ENCODE measurements around the gene GASK1B.

Gene GASK1B

DNA sequence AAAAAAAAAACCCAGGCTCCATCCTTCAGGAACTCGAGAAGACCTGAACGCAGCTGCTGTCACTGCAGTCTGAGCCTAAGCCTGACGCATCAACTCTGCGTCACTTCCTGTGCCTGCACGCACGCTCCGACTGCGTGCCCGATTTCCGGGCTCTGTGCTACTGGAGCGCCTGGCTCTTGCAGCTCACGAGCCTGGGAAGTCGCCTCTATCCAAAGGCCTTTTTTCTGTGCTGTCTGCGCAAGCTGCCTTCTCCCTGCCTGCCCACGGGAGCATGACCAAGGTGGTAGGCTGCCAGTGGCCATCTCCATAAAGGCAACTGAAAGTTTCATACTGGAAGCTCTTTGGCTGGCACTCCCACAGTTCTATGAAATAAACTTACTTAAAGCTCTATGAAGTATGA, 9.9 kb upstream of the GASK1B start:
- no peak for DNase-seq

GRCh38 chr4:158181906-158182305, 9.1 kb upstream of the GASK1B start:
- no peak for DNase-seq

GRCh38 chr4:158179465-158179864, 6.6 kb upstream of the GASK1B start:
- no peak for DNase-seq

GRCh38 chr4:158176776-158177175, 4.0 kb upstream of the GASK1B start:
- no peak for DNase-seq

DNA sequence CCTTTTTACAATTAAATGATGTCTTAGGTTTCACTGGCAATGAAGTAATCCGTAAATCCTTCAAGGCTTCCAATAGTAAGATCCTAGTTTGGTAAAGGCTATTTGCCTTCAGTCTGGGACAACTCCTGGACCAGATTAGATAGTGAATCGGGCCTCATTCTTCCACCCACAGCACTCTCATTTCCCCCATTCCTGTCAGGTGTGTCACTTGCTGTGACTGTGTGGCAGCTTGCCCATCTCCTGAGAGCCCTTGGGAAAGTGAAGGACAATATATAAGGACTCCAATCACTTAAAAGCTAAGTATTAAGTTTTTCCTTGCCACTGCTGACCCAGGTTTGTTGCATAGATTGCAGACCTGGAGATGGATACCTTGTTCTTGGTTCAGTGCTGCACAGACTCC, 3.3 kb upstream of the GASK1B start:
- no peak for DNase-seq

- DNase-seq, result no peak
Measured at GRCh38 chr4:158170691-158171561, 1.9 kb downstream of the GASK1B start.

DNA sequence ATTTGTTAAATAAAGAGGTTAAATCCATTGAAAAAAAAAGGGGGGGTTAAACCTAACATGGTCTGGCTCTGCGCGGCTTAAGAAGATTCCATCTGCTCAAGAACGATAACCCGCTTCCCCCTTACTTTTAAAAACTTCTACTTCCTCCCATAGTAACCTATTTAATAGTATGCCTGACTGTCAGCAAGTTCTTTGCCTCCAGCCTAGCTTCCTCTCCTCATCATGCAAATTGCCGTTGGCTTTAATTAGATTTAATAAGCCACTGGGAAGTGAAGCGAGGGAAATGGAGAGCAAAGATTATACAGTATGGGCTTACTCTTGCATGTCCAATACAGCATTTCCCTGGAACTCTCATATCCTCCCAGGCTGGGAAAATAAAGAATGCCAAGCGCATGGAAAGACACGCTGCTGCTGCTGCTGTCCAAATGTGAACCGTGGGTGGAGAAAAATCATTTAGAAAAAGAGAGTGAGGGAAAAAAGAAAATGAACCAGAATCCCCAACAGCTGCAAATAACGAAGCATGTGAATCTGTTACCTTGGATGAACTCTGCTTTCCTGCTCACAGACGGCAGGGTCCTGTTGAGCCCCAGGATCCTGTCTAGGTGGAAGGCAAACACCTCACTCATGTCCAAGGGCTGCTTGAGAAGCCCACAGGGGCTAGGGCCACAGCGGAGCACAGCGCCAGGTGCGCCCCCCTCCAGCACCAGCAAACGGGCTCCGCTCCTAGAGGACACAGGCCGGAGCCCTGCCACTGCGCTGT, 2.7 kb downstream of the GASK1B start:
- DNase-seq, result no peak

GRCh38 chr4:158169506-158169905, 3.3 kb downstream of the GASK1B start:
- DNase-seq, result no peak

DNA sequence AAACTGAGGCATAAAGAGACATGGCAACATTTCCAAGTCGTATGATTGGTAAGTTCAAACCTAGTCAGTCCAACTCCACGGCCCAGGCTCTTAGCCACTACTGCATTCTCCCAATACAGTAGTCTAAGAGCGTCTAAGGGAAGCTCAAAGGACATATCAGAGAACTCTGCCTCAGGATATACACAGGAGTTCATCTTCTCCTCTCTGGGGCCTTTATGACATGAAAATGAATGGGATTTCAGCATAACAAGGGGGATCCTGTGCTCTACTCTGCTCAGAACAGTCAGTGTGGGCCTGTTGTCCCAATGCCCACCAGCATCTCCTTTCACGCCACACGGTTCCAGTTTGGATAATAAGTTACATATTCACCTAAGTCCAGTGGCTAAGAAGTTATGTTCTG, 4.2 kb downstream of the GASK1B start:
- no peak for DNase-seq

DNA sequence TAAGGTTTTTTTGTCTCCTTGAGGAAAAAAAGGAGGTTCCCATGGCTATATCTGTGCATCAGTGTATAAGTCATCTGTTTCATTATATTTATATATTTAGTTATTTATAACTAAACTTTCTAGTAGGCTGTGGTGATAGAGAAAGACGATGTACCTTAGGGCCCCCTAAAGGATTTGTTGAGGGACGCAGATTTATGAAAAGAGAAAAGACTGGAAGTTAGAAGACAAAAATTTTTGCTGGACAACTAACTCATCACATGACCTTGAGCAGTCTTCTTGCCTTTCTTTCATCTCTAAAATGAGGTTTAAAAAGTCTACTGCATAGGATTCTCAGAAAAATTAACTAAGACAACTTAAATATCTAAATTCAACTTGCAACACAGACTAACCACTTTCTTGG, 6.1 kb downstream of the GASK1B start:
- DNase-seq, result no peak

DNA sequence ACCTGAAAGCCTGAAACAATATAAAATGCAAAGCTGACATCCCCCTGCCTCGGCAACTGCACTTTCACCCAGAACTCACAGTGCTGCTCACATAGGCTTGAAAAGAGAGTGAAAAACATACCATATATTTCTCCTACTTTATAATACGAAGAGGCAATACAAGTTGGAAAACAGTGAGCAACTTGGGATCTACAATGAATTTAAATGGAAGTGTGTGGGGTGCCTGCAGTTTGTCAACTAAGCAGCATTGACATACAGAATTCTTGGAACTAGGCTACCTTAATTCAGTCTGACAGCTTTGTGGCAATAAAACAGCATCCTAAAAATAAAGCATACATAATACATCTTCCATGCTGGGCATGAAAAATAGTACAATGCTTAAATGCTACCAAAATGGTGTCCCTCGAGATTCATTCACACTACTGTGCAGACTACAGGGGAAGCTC, 8.0 kb downstream of the GASK1B start:
- DNase-seq, result no peak

DNA sequence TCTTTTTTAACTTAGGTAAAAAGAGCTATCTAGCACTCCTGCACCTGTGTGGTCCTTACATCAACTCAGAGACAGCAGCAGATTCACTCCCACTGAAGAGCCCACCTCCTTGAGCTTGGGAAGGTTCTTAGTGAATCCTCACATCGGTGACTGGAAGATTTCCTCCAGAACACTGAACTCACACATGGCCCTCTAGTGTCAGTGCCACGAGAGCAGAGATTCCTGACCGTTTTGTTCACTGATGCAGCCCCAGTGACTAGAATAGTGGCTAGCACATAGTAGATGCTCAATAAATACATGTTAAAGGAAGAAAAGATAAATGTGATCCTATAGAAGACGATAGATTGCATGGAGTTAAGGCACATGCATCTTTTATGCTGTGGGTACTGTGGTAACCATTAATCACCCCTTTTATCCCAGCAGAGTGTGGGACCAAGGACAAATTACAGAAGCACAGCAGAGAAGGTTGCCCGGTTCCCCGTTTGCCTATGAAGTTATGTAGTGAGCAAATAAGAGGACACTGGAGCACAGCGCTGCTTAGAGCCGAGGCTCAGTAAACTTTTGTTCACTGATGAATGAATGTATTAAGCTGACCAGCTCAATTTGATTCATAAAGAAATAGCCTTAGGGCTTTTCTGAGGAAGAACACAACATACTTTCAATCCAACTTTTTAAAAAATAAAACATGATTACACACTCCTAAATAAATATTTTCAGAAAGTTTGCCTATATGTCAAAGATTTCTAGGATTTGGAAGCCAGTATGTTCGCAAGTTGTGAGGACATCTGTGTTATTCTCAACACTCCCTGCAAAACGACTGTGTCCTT, 8.7 kb downstream of the GASK1B start:
- DNase-seq, result no peak

- DNase-seq, result no peak
Measured at GRCh38 chr4:158162631-158163030, 10.2 kb downstream of the GASK1B start.

GRCh38 chr4:158161551-158162354, 11.1 kb downstream of the GASK1B start:
- no peak for DNase-seq

GRCh38 chr4:158159718-158160094, 13.1 kb downstream of the GASK1B start:
- no peak for DNase-seq

GRCh38 chr4:158159054-158159717, 13.6 kb downstream of the GASK1B start:
- no peak for DNase-seq

DNA sequence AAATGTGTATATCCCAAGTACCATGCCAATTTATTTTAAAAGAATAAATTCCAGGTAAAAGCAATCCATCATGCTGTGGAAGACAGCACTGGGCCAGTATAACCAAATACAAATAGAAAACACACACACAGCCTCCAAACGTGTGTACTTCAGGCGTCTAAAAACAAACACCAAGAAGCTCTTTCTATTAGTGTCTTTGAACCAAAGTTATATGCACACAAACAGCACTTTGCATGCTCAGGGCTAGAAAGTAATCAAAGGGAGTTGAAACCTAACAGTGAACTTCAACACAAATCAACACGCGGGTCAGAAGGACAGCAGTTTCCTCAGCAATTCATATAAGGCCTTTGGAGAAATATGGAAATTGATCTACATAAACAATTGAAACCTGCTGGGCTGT, 15.4 kb downstream of the GASK1B start:
- DNase-seq, result no peak

DNA sequence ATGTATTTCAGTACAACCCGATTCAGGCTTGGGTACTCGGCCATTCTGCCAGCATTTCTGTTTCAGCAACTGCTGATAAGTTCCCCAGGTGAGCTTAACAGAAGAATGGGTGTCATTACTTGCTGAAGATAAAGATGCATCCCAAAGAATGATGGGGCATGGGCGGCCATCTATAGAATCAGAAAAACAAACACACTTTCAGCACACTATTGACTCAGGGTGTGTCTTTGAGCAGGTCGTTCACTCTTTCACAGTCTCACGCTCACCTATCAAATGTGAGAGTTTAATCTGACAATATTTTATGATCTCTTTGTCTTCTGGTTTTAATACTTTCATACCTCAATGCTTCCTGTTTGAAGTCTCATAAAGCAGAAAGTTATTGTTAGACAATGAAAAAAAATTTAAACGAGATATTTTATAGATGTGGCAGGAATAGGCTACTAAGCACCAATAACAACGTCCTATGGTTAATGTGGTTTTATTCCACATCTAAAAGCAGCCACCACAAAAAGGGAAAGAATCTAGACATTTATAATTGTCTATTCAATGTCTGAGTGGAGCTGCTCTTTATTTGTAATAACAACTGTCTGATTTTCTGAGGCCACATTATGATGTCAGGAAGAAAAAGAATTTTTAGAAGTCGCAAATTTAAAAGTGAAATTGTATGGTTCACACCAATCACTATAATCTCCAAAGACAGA, 17.0 kb downstream of the GASK1B start:
- DNase-seq, result no peak

- no peak for DNase-seq
Measured at GRCh38 chr4:158147151-158147550, 25.7 kb downstream of the GASK1B start.

- no peak for DNase-seq
Measured at GRCh38 chr4:158146736-158147135, 26.1 kb downstream of the GASK1B start.

DNA sequence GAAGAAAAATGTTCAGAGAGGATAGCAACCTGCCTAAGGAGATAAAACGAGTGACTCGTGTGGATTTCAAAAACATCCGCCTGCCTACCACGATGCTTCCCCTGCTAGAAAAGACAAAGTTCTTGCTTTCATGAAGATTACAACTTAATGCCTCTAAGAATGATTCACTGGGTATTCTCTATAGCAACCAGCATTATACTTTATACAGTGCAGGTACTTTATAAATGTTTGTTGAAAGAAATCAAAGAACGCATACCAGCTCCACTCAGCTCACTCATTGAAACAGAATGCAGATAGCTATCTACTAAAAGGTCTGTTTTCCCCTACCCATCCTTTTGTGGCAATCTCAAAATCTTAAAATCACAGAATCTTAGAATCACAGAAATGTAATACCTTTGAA, 33.7 kb downstream of the GASK1B start:
- DNase-seq, result no peak

Measured in T1000 (cell line).